Measurements from ENCODE around the gene FLNB. TPM values are rescaled to one million over a fixed set of nuclear protein-coding genes. Genes with fewer than 3 reads are reported as not detected.
"Not testable (repeated sequence)": the region's sequence is repeated elsewhere in the genome, so short reads cannot be mapped to it uniquely, and the experiment has no call there.

Gene FLNB
- total and polyA plus RNA-seq, 10 of the 15 experiments (the other 5 are each of a cell fraction or from before 2014, with no cell fraction given): 13.6 to 51.8 (median 26.4) TPM

DNA sequence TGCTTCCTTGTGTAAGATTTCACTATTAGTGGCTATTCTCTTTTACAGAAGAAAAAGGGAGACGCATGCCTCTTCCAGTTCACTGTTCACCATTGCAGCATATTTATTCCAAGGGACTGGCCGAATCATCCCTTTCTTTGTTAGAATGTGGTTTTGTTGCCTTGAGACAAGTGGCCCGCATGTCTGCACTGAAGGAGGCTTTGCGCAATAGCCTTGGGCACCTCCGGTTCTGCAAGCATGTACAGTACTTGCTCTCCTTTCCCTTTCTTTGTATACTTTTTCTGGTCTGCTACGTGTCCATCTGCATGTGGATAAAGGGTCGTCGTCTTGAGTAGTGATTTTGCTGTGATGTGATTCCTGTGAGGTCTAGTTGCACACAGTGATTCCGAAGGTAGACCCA is 43.0 kb downstream of the FLNB start:
- FAIRE-seq: no peak
- intact Hi-C loops (cut with micrococcal nuclease; ENCODE audit: unreplicated experiment): no loop called here
- no peak overlapping the region for H3K9ac ChIP-seq (ENCODE audit: control insufficient read depth, insufficient read depth, low read length)
- no peaks in the 10 kb centered on the region for H3K4me1 ChIP-seq (ENCODE audit: control insufficient read depth, insufficient read depth, low read length)
- no peak overlapping the region for H3K27ac ChIP-seq (ENCODE audit: control insufficient read depth, insufficient read depth)
- TF ChIP-seq SIN3A (IDR thresholded peaks at IDR 0.05; ENCODE audit: low read depth, low read length): no peak
- no peak for TF ChIP-seq ZNF207 (IDR thresholded peaks at IDR 0.05; ENCODE audit: borderline replicate concordance)
- no peak for TF ChIP-seq ATF7 (IDR thresholded peaks at IDR 0.05; ENCODE audit: low read depth)
- TF ChIP-seq, protein P1, sequence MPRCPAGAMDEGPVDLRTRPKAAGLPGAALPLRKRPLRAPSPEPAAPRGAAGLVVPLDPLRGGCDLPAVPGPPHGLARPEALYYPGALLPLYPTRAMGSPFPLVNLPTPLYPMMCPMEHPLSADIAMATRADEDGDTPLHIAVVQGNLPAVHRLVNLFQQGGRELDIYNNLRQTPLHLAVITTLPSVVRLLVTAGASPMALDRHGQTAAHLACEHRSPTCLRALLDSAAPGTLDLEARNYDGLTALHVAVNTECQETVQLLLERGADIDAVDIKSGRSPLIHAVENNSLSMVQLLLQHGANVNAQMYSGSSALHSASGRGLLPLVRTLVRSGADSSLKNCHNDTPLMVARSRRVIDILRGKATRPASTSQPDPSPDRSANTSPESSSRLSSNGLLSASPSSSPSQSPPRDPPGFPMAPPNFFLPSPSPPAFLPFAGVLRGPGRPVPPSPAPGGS (IDR thresholded peaks at IDR 0.05; ENCODE audit: borderline replicate concordance, insufficient read depth, low read depth, low read length, poor library complexity, severe bottlenecking): no peak
- no peak for TF ChIP-seq NFIC (IDR thresholded peaks at IDR 0.05; ENCODE audit: low read depth, low read length)
- TF ChIP-seq BCL11A (IDR thresholded peaks at IDR 0.05; ENCODE audit: low read depth, low read length): no peak
- TF ChIP-seq, protein P2, sequence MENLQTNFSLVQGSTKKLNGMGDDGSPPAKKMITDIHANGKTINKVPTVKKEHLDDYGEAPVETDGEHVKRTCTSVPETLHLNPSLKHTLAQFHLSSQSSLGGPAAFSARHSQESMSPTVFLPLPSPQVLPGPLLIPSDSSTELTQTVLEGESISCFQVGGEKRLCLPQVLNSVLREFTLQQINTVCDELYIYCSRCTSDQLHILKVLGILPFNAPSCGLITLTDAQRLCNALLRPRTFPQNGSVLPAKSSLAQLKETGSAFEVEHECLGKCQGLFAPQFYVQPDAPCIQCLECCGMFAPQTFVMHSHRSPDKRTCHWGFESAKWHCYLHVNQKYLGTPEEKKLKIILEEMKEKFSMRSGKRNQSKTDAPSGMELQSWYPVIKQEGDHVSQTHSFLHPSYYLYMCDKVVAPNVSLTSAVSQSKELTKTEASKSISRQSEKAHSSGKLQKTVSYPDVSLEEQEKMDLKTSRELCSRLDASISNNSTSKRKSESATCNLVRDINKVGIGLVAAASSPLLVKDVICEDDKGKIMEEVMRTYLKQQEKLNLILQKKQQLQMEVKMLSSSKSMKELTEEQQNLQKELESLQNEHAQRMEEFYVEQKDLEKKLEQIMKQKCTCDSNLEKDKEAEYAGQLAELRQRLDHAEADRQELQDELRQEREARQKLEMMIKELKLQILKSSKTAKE (IDR thresholded peaks at IDR 0.05; ENCODE audit: low read depth, poor library complexity, severe bottlenecking): no peak
- TF ChIP-seq HDGF (IDR thresholded peaks at IDR 0.05): no peak
- TF ChIP-seq, protein P3, sequence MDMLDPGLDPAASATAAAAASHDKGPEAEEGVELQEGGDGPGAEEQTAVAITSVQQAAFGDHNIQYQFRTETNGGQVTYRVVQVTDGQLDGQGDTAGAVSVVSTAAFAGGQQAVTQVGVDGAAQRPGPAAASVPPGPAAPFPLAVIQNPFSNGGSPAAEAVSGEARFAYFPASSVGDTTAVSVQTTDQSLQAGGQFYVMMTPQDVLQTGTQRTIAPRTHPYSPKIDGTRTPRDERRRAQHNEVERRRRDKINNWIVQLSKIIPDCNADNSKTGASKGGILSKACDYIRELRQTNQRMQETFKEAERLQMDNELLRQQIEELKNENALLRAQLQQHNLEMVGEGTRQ (IDR thresholded peaks at IDR 0.05; ENCODE audit: borderline replicate concordance, low read depth, low read length): no peak
- no peaks in the 10 kb centered on the region for H4K20me1 ChIP-seq (ENCODE audit: control insufficient read depth, insufficient read depth)
- WGBS (ENCODE audit: insufficient coverage, insufficient replicate concordance, low lambda C conversion rate, missing lambda C conversion rate): 84% methylated on average over 9 of the region's 9 CpGs
- CTCF ChIA-PET: no interaction called here
- ATAC-seq: no peak
- no peak for DNase-seq (ENCODE audit: low read depth, low spot score)
- no peak overlapping the region for H2AFZ ChIP-seq (ENCODE audit: control insufficient read depth, low read depth, low read length)
- no peaks in the 10 kb centered on the region; the same call in 2 of the 3 replicates for H3K9me3 ChIP-seq (replicated peaks; ENCODE audit: control insufficient read depth, insufficient read depth, low read length)
- SMC1A ChIA-PET (ENCODE audit: uncharacterized antibody, unreplicated experiment): interaction anchor here (0.7 to 2.1 kb wide), 4 partner anchors 10 to 21 kb away, joined by 3 to 8 read pairs (median 3); no protein-coding TSS in a partner anchor
- no TSS peak for BruUV-seq (replicated peaks)
- H3K4me2 ChIP-seq (ENCODE audit: control insufficient read depth, insufficient read depth): no peak overlapping the region
- POLR2A ChIA-PET: interaction anchor here (0.6 to 2.3 kb wide), 3 partner anchors 16 to 53 kb away, joined by 3 to 10 read pairs (median 3); no protein-coding TSS in a partner anchor
- no peak overlapping the region for H3K4me3 ChIP-seq
- no peaks in the 10 kb centered on the region; the same call in 1 of the 2 replicates for H3K79me2 ChIP-seq (ENCODE audit: control insufficient read depth, insufficient read depth, low read length)
- H3K36me3 ChIP-seq (ENCODE audit: control insufficient read depth in 2 of 2, insufficient read depth in 2 of 2, low read length in 1 of 2): no peaks in the 10 kb centered on the region
- in situ Hi-C loops (cut with MboI): no loop called here
- H3K27me3 ChIP-seq (replicated peaks in 1 of 2; ENCODE audit: control insufficient read depth in 2 of 2, insufficient read depth in 2 of 2, low read length in 1 of 2): no peaks in the 10 kb centered on the region
- RAD21 ChIA-PET (ENCODE audit: unreplicated experiment): interaction anchor here (2.5 kb wide), 1 partner anchor 16 kb away, joined by 8 read pairs; no protein-coding TSS in a partner anchor

DNA sequence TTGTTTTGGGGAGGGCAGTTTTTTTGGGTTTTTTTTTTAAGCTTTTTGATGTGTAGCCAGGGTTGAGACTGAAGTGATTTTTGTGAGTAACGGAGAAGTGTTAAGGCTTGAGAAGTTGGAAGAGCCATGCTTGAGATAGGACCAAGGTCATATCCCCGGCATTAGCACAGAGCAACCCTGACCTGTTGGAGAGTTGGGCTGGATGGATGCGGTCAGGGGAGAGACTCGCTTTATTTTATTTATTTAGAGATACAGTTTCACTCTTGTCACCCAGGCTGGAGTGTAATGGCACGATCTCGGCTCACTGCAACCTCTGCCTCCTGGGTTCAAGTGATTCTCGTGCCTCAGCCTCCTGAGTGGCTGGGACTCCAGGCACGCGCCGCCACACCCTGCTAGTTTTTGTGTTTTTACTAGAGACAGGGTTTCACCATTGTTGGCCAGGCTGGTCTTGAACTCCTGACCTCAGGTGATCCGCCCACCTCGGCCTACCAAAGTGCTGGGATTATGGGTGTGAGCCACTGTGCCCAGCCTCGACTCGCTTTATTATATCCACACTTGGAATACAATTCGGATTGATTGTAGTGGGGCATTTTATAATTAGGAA is 43.5 kb downstream of the FLNB start:
- DNase-seq (ENCODE audit: low read depth, low spot score); BruUV-seq (replicated peaks); H4K20me1 ChIP-seq (ENCODE audit: control insufficient read depth, insufficient read depth); FAIRE-seq; H3K9me3 ChIP-seq (replicated peaks; ENCODE audit: control insufficient read depth, insufficient read depth, low read length); H3K27me3 ChIP-seq (replicated peaks in 1 of 2; ENCODE audit: control insufficient read depth in 2 of 2, insufficient read depth in 2 of 2, low read length in 1 of 2); H3K4me2 ChIP-seq (ENCODE audit: control insufficient read depth, insufficient read depth); H3K27ac ChIP-seq (ENCODE audit: control insufficient read depth, insufficient read depth); H2AFZ ChIP-seq (ENCODE audit: control insufficient read depth, low read depth, low read length); H3K4me3 ChIP-seq; H3K79me2 ChIP-seq (ENCODE audit: control insufficient read depth, insufficient read depth, low read length); intact Hi-C loops (cut with micrococcal nuclease; ENCODE audit: unreplicated experiment); H3K4me1 ChIP-seq (ENCODE audit: control insufficient read depth, insufficient read depth, low read length); H3K36me3 ChIP-seq (ENCODE audit: control insufficient read depth in 2 of 2, insufficient read depth in 2 of 2, low read length in 1 of 2); H3K9ac ChIP-seq (ENCODE audit: control insufficient read depth, insufficient read depth, low read length); ATAC-seq; in situ Hi-C loops (cut with MboI): not testable (repeated sequence)
- ChIA-PET CTCF (interaction anchor here (0.9 to 1.5 kb wide), 5 partner anchors 12 to 116 kb away, joined by 3 to 5 read pairs (median 4); no protein-coding TSS in a partner anchor), POLR2A (interaction anchor here (0.6 to 2.3 kb wide), 4 partner anchors 11 to 54 kb away, joined by 3 to 10 read pairs (median 4); no protein-coding TSS in a partner anchor), RAD21 (ENCODE audit: unreplicated experiment) (interaction anchor here (0.6 to 2.5 kb wide), 4 partner anchors 11 to 47 kb away, joined by 4 to 10 read pairs (median 8); partner anchors contain the start of gene FLNB), SMC1A (ENCODE audit: uncharacterized antibody, unreplicated experiment) (interaction anchor here (0.8 to 2.7 kb wide), 7 partner anchors 11 to 128 kb away, joined by 3 to 11 read pairs (median 3); no protein-coding TSS in a partner anchor)
- WGBS (ENCODE audit: insufficient coverage, insufficient replicate concordance, low lambda C conversion rate, missing lambda C conversion rate): 85% methylated on average over 15 of the region's 15 CpGs

All from GM12878 (cell line).